IPS-15b (cell line): ENCODE results near the gene C16orf95.

ENCODE experiments used
- H3K27me3 ChIP-seq: one replicate; pipeline ENCODE4 v1.6.1; 2013; ENCODE audit warnings: low read length; ENCODE audit not compliant: control insufficient read depth, insufficient read depth
- H3K36me3 ChIP-seq: one replicate; pipeline ENCODE4 v1.6.1; 2013; ENCODE audit warnings: low read length; ENCODE audit not compliant: control insufficient read depth, insufficient read depth
- H3K4me1 ChIP-seq: one replicate; pipeline ENCODE4 v1.6.1; 2013; ENCODE audit warnings: mild to moderate bottlenecking, low read length; ENCODE audit not compliant: control insufficient read depth, insufficient read depth
- H3K4me3 ChIP-seq: one replicate; pipeline ENCODE4 v1.5.1; 2013; ENCODE audit warnings: low read depth, low read length
- H3K9ac ChIP-seq: one replicate; pipeline ENCODE4 v1.6.1; 2013; ENCODE audit warnings: low read depth, mild to moderate bottlenecking, low read length
- H3K9me3 ChIP-seq: one replicate; pipeline ENCODE4 v1.6.1; 2013; ENCODE audit warnings: mild to moderate bottlenecking, low read length; ENCODE audit not compliant: control insufficient read depth, insufficient read depth

C16orf95 gene

GRCh38 chr16:87288753-87289362, 28.3 kb downstream of the C16orf95 start:
- Histone ChIP-seq H3K27me3 (no peaks in the 10 kb centered on the region), H3K4me3 (no peak overlapping the region), H3K36me3 (peaks cover 2% of the 10 kb centered on the region), H3K4me1 (no peaks in the 10 kb centered on the region), H3K9ac (no peak overlapping the region), H3K9me3 (no peaks in the 10 kb centered on the region)

- Histone ChIP-seq H3K36me3 (peaks cover under 1% of the 10 kb centered on the region), H3K4me3 (no peak overlapping the region), H3K27me3 (no peaks in the 10 kb centered on the region), H3K4me1 (no peaks in the 10 kb centered on the region), H3K9ac (no peak overlapping the region), H3K9me3 (no peaks in the 10 kb centered on the region)
These were observed 30.2 kb downstream of the C16orf95 start for GRCh38 chr16:87286839-87287626.

GRCh38 chr16:87284183-87284582, 33.0 kb downstream of the C16orf95 start:
- Histone ChIP-seq H3K4me3 (no peak overlapping the region), H3K27me3 (peaks cover 2% of the 10 kb centered on the region), H3K4me1 (no peaks in the 10 kb centered on the region), H3K9me3 (no peaks in the 10 kb centered on the region), H3K36me3 (no peaks in the 10 kb centered on the region), H3K9ac (no peak overlapping the region)

- H3K9me3 ChIP-seq: no peaks in the 10 kb centered on the region
These were observed 38.0 kb downstream of the C16orf95 start for GRCh38 chr16:87279094-87279658.

GRCh38 chr16:87278191-87279093, 38.8 kb downstream of the C16orf95 start:
- Histone ChIP-seq H3K4me3 (no peak overlapping the region), H3K4me1 (no peaks in the 10 kb centered on the region), H3K9ac (no peak overlapping the region), H3K36me3 (no peaks in the 10 kb centered on the region), H3K27me3 (peaks cover 2% of the 10 kb centered on the region), H3K9me3 (no peaks in the 10 kb centered on the region)

More at GRCh38 chr16:87279094-87279658, 38.0 kb downstream of the C16orf95 start:
- H3K4me1 ChIP-seq: no peaks in the 10 kb centered on the region
- no peak overlapping the region for H3K9ac ChIP-seq
- H3K4me3 ChIP-seq: no peak overlapping the region
- H3K36me3 ChIP-seq: no peaks in the 10 kb centered on the region
- H3K27me3 ChIP-seq: peaks cover 2% of the 10 kb centered on the region

GRCh38 chr16:87276924-87277323, 40.3 kb downstream of the C16orf95 start:
- H3K27me3 ChIP-seq: peaks cover 2% of the 10 kb centered on the region
- no peak overlapping the region for H3K9ac ChIP-seq
- H3K9me3 ChIP-seq: no peaks in the 10 kb centered on the region
- no peaks in the 10 kb centered on the region for H3K36me3 ChIP-seq
- H3K4me3 ChIP-seq: no peak overlapping the region
- H3K4me1 ChIP-seq: no peaks in the 10 kb centered on the region

- H3K27me3 ChIP-seq: peaks cover 2% of the 10 kb centered on the region
- H3K9ac ChIP-seq: no peak overlapping the region
- no peaks in the 10 kb centered on the region for H3K36me3 ChIP-seq
- H3K4me3 ChIP-seq: no peak overlapping the region
- no peaks in the 10 kb centered on the region for H3K9me3 ChIP-seq
- no peaks in the 10 kb centered on the region for H3K4me1 ChIP-seq
These were observed 41.0 kb downstream of the C16orf95 start for GRCh38 chr16:87276091-87276701.

- Histone ChIP-seq H3K36me3 (no peaks in the 10 kb centered on the region), H3K27me3 (peaks cover 2% of the 10 kb centered on the region), H3K4me1 (no peaks in the 10 kb centered on the region), H3K4me3 (no peak overlapping the region), H3K9ac (no peak overlapping the region), H3K9me3 (no peaks in the 10 kb centered on the region)
These were observed 42.4 kb downstream of the C16orf95 start for GRCh38 chr16:87274794-87275193.

GRCh38 chr16:87273471-87274030, 43.6 kb downstream of the C16orf95 start:
- no peak overlapping the region for H3K4me3 ChIP-seq
- H3K36me3 ChIP-seq: no peaks in the 10 kb centered on the region
- H3K4me1 ChIP-seq: no peaks in the 10 kb centered on the region

GRCh38 chr16:87271256-87271655, 45.9 kb downstream of the C16orf95 start:
- Histone ChIP-seq H3K27me3 (no peaks in the 10 kb centered on the region), H3K9ac (no peak overlapping the region)

More at GRCh38 chr16:87273471-87274030, 43.6 kb downstream of the C16orf95 start:
- no peak overlapping the region for H3K9ac ChIP-seq
- H3K27me3 ChIP-seq: no peaks in the 10 kb centered on the region
- H3K9me3 ChIP-seq: no peaks in the 10 kb centered on the region

GRCh38 chr16:87267566-87267965, 49.6 kb downstream of the C16orf95 start:
- Histone ChIP-seq H3K4me3 (no peak overlapping the region), H3K9ac (no peak overlapping the region), H3K36me3 (no peaks in the 10 kb centered on the region), H3K9me3 (no peaks in the 10 kb centered on the region), H3K27me3 (no peaks in the 10 kb centered on the region), H3K4me1 (no peaks in the 10 kb centered on the region)

More at GRCh38 chr16:87271256-87271655, 45.9 kb downstream of the C16orf95 start:
- H3K36me3 ChIP-seq: no peaks in the 10 kb centered on the region
- no peaks in the 10 kb centered on the region for H3K9me3 ChIP-seq
- no peak overlapping the region for H3K4me3 ChIP-seq
- no peaks in the 10 kb centered on the region for H3K4me1 ChIP-seq
